ENCODE results near the gene FASN. TPM values are rescaled to one million over a fixed set of nuclear protein-coding genes. Genes with fewer than 3 reads are reported as not detected.

Gene FASN
- total RNA-seq, 2 experiments from 2014 or later = 302 to 305 TPM

GRCh38 chr17:82029391-82029790 lies 68.6 kb downstream of the FASN start:
- ChIA-PET POLR2A (no interaction called here), CTCF (interaction anchor here (1.3 to 2.5 kb wide), 7 partner anchors 9 to 128 kb away, joined by 3 to 17 read pairs (median 4); no protein-coding TSS in a partner anchor)

- ChIA-PET POLR2A (no interaction called here), CTCF (interaction anchor here (1.3 to 2.5 kb wide), 5 partner anchors 8 to 127 kb away, joined by 3 to 17 read pairs (median 4); no protein-coding TSS in a partner anchor)
These were observed 69.1 kb downstream of the FASN start for GRCh38 chr17:82028966-82029365.

Other genes with a start within 250 kb of the FASN start
- gene P4HB, start 237.7 kb downstream of the FASN start, total RNA-seq = 100 to 1,000 TPM; 493 to 503 TPM
- 100 to 1,000 TPM; 669 to 688 TPM for gene ARHGDIA, start 226.9 kb downstream of the FASN start, total RNA-seq
- gene ALYREF, start 206.7 kb downstream of the FASN start, total RNA-seq = 100 to 1,000 TPM; 305 to 310 TPM
- 100 to 1,000 TPM; 147 TPM for gene ANAPC11, start 206.5 kb downstream of the FASN start, total RNA-seq
- gene NPB, start 196.0 kb downstream of the FASN start, total RNA-seq = under 1 TPM in 1 of 2 experiments, not detected in 1; 0.17 TPM
- 10 to 100 TPM; 30.4 to 30.9 TPM for gene PCYT2, start 186.8 kb downstream of the FASN start, total RNA-seq
- 10 to 100 TPM; 37.1 to 39.7 TPM for gene SIRT7, start 180.1 kb downstream of the FASN start, total RNA-seq
- 10 to 100 TPM; 28.2 to 29.7 TPM for gene MAFG, start 170.5 kb downstream of the FASN start, total RNA-seq
- 100 to 1,000 TPM; 160 to 165 TPM for gene PYCR1, start 160.9 kb downstream of the FASN start, total RNA-seq
- not detected for gene MYADML2, start 151.0 kb downstream of the FASN start, total RNA-seq
- gene NOTUM, start 137.0 kb downstream of the FASN start, total RNA-seq = under 1 TPM; 0.38 to 0.40 TPM
- gene ASPSCR1, start 120.6 kb downstream of the FASN start, total RNA-seq = 10 to 100 TPM; 27.9 to 28.8 TPM
- 100 to 1,000 TPM; 154 to 158 TPM for gene CENPX, start 75.4 kb downstream of the FASN start, total RNA-seq
- gene LRRC45, start 74.9 kb downstream of the FASN start, total RNA-seq = 10 to 100 TPM; 30.2 to 31.3 TPM
- 1 to 10 TPM; 5.1 TPM for gene RAC3, start 66.6 kb downstream of the FASN start, total RNA-seq
- gene DCXR, start 60.5 kb downstream of the FASN start, total RNA-seq = 100 to 1,000 TPM; 119 to 129 TPM
- 10 to 100 TPM; 16.7 to 18.3 TPM for gene RFNG, start 46.4 kb downstream of the FASN start, total RNA-seq
- 100 to 1,000 TPM; 118 TPM for gene GPS1, start 46.3 kb downstream of the FASN start, total RNA-seq
- 100 to 1,000 TPM; 187 to 195 TPM for gene DUS1L, start 32.4 kb downstream of the FASN start, total RNA-seq
- 10 to 100 TPM; 69.8 to 73.0 TPM for gene CCDC57, start 114.6 kb upstream of the FASN start, total RNA-seq
- gene SLC16A3, start 130.8 kb upstream of the FASN start, total RNA-seq = 100 to 1,000 TPM; 115 to 130 TPM
- 100 to 1,000 TPM; 128 to 129 TPM for gene CSNK1D, start 175.5 kb upstream of the FASN start, total RNA-seq
- gene CD7, start 219.4 kb upstream of the FASN start, total RNA-seq = 100 to 1,000 TPM; 284 to 295 TPM
- under 1 TPM; 0.80 to 0.84 TPM for gene SECTM1, start 235.5 kb upstream of the FASN start, total RNA-seq

Measured in activated CD8-positive, alpha-beta memory T cell treated with anti-CD3 and anti-CD28 coated beads for 36 hours (primary cell).